Loucy (cell line): ENCODE measurements around the gene INHBB.

Experiments used
- EZH2phosphoT487 ChIP-seq: fragments of 200-600 bp; IDR thresholded peaks from 2 replicates; pipeline ENCODE4 v1.6.1; 2018; ENCODE audit warnings: antibody characterized with exemption, mild to moderate bottlenecking, moderate library complexity, borderline replicate concordance
- TF ChIP-seq, protein P1 (sequence below): fragments of 200-600 bp; sonication (generic); conservative IDR thresholded peaks from 2 replicates; pipeline ENCODE4 v1.5.1; 2014; ENCODE audit warnings: mild to moderate bottlenecking, antibody characterized with exemption, low read length

GRCh38 chr2:120382541-120383144 lies 36.7 kb downstream of the INHBB start:
- TF ChIP-seq, protein P1, sequence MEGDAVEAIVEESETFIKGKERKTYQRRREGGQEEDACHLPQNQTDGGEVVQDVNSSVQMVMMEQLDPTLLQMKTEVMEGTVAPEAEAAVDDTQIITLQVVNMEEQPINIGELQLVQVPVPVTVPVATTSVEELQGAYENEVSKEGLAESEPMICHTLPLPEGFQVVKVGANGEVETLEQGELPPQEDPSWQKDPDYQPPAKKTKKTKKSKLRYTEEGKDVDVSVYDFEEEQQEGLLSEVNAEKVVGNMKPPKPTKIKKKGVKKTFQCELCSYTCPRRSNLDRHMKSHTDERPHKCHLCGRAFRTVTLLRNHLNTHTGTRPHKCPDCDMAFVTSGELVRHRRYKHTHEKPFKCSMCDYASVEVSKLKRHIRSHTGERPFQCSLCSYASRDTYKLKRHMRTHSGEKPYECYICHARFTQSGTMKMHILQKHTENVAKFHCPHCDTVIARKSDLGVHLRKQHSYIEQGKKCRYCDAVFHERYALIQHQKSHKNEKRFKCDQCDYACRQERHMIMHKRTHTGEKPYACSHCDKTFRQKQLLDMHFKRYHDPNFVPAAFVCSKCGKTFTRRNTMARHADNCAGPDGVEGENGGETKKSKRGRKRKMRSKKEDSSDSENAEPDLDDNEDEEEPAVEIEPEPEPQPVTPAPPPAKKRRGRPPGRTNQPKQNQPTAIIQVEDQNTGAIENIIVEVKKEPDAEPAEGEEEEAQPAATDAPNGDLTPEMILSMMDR, result no peak
- no peak for TF ChIP-seq EZH2phosphoT487
